ENCODE measurements around the gene SEMA4G.
A peak's percentile ranks its signal among the peaks of the same experiment; 100 is the strongest.

The SEMA4G gene

DNA sequence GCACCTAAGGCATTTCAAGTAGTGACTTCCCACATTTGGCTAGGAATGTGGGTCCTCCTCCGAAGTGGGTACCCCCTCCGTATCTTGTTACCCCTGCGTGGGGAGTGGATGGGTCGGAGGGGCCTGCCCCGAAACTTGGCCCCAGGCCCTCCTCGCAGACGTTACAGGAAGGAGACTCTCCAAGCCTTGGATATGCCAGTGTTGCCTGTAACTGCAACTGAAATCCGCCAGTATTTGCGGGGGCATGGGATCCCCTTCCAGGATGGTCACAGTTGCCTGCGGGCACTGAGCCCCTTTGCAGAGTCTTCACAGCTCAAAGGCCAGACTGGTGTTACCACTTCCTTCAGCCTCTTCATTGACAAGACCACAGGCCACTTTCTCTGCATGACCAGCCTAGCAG lies 18.9 kb downstream of the SEMA4G start:
- no peak for DNase-seq

DNA sequence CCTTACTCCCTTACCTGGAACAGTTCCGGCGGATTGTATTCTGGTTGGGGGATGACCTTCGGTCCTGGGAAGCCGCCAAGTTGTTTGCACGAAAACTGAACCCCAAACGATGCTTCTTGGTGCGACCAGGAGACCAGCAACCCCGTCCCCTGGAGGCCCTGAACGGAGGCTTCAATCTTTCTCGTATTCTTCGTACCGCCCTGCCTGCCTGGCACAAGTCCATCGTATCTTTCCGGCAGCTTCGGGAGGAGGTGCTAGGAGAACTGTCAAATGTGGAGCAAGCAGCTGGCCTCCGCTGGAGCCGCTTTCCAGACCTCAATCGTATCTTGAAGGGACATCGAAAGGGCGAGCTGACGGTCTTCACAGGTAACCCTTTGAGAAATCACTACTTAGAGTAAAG lies 19.8 kb downstream of the SEMA4G start:
- DNase-seq, result no peak

DNA sequence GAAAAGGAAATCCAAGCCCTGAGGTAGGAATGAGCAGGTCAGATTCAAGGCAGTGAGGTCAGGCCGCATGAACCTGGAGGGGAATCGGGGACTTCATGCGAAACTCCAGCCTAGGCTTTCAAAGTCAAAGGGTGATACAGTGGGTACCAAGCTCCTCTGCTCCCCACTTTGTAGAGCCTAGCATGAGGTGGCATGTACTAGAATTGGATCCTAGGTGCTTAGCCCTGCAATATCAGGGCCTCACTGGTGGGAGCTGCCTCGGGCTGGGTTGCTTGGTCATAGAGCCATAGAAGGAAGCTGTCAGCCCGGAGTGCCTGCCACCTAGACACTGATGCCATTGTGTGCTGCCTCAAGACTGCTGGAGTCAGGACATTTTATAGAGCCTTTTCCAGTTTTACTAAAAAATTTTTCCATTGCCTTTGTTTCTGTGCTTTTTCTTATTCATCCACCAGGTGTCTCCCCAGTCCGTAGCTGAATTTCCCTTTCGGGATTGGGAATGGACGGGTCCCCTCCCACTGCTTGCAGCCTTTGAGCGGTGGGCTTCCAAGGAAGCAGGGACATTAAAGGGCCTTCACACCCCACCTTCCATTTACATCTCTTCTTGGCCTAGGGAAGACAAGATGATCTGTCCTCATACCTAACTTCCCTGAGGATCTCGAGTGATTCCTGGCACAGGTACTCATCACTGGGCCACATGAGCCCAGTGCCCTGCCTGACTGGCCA lies 24.8 kb downstream of the SEMA4G start:
- DNase-seq, result peak; percentile 31 to 40 (median 31)

DNA sequence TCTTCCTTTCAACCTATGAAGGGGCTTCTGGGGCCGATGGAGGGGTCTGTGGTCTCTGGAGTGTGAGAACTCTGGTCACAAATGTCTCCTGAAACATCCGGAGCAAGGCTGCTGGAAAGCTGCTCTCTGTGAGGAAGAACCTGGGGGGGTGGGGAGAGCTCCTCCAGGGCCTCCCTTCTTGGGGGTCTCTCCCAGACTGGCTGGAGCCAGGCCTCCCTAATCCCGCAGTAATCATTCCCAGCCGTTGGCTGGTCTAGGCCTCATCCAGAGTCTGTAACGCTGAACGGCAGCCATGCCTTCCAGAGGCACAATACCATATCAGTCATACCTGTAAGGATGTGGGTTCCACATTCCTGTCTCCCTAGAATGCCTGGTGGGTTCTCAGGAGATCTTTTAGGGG lies 25.9 kb downstream of the SEMA4G start:
- no peak for DNase-seq

DNA sequence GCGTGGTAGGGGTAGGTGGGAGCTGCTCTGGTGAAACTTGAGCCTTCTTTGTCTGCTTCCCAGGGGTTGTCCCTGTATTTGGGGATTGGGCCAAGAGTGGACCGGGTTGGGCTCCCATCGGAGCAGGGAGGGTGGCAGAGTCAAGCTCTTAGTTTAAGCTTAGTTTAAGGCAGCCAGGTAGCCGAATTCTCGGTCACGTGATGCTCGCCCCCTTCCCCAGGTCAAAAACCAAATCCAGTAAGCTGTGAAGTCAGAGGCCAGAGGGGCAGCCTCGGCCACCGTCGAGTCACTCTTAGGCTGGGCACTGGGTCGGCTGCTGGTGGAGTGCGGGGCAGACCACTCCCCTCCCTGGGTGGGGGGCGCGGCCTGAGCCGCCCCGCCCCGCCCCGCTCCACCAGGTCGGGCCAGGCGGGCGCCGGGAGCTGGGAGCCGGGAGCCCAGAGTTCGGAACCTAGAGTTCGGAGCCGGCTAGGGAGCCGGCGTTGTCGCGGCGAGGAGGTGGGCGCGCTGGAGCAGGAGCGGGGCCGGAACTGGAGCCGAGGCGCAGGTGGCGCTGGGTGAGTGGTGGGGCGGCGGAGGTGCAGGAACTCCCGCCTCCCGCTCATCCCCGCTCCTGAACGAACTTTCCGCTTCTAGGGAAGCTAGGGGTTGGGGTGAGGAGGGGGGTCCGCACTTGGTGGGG lies 27.5 kb downstream of the SEMA4G start:
- DNase-seq, result peak in 2 of 3 donors; percentile 20 to 51

DNA sequence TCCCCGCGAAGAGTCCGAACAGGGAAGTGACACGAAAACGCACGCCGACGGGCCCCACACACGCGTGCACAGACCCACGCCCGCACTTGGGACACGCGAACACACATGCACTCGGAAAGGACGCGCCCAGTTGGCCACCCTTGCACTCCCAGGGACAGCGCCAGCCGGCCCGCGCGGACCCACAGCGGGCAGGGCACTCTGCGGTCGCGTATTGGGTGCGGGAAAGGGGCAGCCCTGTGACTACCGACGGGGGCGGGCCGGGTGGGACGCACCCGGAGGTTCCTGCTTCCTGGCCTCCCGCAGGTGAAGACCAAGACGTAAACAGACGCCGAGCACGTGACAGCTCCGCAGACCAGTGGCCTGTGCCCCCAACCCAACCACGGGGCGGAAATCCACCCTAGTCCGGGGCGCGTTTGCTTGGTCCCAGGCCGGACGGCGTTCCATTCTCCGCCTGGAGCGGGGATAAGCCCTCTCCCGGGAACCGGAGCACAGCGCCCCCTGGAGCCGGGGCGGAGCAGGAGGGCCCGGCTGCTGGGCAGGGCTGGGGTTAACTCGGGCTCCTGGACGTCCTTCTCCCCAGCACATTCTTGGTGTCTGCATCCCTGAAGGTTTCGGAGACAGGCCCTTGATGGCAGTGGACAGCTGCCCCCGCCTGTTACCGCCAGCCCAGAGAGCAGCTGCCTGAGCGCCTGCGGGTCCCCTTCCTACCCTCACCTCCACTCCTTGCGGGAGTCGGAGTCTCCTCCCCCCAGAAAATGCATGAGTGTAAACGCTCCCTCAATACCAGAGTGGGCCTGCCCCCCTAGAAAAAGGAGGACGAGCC lies 28.3 kb downstream of the SEMA4G start:
- DNase-seq, result peak; percentile 80 to 95 (median 88)

DNA sequence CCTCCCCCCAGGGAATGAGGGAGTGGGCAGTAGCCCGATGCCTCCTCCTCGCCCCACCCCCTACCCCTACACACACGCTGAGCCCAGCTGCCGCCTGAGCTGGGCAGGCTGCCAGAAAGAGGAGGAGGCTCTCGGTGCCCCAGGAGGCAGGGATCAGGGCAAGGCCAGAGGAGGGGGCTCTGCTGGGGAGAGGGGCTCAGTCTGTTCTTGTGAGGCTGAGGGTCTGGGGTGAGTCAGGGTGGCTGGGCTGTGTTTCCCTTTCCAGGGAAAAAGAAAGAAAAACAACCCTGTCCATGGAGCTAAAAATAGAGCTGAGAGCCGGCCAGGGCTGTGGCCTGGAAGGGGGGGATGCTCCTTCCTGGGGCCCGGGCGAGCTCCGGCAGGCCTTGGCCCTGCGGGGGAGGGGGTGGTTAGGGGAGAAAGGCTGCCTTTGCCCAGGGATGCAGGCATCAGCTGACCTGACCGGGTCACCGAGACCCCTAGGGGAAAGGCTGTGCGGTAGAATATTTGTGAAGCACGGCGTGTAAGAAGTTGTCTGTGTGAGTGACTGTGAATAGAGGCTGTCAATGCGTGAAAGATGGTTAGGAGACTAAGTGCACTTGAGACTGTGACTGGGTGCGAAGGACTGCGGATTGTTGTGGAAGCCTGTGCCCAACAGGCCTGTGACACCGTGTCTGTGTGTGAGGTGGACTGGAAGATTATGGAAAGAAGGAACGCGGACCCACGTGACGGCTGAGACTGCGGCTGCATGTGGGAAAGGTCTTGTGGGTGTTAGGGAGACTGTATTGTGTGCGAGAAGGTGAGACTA lies 29.1 kb downstream of the SEMA4G start:
- DNase-seq, result peak; percentile 59 to 81 (median 64)

DNA sequence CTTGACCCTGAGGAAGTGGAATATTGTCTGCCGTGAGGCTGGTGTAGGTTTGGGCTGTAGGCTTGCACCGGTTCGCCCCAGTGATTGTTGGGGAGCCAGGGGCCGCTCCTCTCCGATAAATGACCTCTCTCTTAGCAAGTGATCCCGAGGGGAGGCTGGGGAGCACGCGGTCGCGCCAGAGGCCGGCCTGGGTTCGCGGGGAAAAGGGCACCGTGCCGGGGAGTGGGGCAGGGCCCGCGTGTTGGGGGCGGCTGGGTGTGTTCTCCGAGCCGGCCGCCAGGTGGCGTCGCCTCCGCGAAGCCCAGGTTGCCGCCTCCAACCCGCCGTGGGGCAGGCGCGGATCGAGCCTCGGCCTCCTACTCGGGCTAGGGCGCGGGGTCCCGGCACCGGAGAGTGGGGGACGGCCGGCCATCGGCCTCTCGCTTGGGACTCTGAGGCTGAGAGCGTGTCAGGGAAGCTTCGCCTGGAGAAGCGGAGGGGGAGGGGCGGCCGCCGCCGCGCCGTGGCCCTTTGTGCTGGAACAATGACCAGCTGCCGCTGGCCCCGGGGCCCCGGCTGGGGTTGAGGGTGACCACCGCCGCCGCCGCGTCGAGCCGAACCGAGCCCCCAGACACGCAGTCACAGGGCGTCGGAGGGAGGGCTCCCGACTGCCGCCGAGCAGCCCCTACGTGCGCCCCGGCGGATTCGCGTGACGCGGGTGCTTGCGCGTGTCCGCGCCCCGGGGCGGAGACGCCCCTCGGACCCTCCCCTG lies 29.9 kb downstream of the SEMA4G start:
- peak; percentile 76 to 92 (median 83) for DNase-seq

DNA sequence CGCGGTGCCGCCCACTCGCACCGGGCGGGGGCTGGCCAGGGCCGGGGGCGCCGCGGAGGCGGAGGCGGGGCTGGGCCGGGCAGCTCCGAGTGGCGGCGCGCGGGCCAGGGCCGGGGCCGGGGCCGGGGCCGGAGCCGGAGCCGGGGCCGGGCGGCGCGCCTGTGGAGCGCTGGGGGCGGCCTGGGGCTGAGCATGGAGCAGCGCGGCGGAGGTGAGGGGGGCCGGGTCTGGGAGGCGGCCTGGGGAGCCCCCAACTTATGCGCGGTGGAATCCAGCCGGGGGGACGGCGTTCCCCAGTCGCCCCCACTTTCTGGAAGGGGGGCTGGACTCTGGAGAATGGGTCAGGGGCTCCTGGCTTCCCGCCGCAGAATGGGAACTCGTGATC lies 30.4 kb downstream of the SEMA4G start, which contains the start of gene LZTS2:
Gene LZTS2, plus strand, starts transcription at position 67 of the 385 bp plus-strand sequence. CDS start 2,731 bp downstream, outside the sequence.
- DNase-seq, result no peak

DNA sequence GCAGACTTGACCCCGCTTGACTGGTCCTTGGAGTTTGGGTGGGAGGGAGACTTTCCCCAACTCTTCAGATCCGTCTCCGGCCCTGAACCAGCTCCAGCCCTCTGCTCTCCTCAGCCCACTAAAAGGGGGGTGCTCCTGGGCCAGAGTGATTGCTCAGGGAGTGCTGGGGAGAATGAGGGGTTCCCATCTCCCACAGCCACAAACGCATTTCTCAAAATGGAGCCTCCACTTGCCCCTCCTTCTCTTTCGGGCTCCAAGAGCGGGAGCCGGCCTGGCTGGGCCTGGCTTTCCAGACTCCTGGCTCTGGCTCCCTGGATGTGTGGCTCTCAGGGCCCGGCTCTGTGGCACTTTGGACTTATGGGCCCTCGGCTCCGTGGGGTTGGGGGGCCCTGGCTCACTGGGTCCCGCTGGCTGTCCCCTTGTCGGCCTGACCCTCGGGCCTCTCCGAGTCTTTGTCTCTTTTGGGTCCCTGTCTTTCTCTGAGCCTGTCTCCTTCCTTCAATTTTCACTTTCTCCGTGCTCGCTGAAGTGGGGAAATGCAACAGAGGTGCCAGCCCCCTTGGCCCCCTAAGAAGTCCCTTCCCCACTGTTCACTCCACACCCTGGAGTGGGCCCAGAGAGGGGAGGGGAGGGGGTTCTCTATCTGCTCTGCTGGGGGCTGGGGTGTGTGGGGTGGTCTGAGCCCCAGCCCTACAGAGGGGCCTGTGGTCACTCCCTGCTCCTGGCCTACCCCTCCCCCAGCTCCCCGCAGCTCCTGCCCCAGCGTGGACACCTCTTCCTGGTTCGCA lies 31.0 kb downstream of the SEMA4G start:
- peak in 2 of 3 donors; percentile 14 to 39 for DNase-seq

DNA sequence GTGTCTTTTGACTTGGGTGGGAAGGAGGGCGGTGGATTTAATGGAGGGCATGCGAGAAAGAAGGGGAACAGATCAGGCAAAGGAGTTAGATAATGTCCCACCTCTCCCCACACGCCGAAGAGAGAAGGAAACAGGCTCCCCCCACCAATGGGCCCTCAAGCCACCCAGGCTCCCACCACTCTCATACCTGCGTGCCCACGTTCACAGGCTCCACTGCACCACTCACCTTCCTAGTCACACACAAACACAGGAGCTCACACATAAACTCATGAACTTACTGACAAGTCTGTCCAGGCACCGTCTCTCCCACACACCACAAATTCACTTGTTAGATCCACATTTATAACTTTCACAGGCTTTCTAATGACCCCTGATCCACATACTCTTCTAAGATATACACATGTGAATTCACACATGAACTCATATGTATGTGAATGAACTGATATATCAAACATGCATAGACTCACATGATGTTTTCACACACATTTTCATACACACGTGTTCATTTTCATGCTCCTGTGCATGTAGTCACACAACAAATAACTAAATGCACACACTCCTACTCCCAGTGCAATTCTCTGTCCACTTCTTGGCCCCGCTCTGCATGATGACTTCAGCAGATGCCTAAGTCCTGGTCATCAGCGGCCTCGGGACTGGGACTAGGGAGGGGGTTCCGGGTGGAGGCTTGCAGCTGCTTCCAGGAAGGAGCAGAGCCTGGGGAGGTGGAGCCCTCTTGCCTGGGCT lies 31.8 kb downstream of the SEMA4G start:
- DNase-seq, result peak; percentile 69 to 87 (median 84)

DNA sequence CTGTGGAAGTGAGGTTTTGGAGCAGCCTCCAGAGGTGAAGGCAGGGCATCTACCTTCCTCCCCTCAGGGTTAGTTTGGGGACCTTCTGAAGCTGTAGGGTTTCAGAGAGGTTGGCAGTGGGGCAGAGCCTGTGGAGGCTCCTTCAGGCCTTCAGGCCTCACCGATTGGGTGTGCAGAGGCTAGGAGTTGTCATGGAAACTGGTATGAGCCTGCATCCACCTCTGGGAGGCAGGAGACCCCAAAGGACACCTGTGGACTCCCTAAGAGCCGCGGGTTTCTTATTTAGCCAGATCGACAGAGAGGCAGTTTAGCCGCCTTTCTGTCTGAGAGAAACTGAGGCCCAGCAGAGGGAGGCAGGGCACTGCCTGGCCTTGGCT lies 32.3 kb downstream of the SEMA4G start:
- no peak for DNase-seq

DNA sequence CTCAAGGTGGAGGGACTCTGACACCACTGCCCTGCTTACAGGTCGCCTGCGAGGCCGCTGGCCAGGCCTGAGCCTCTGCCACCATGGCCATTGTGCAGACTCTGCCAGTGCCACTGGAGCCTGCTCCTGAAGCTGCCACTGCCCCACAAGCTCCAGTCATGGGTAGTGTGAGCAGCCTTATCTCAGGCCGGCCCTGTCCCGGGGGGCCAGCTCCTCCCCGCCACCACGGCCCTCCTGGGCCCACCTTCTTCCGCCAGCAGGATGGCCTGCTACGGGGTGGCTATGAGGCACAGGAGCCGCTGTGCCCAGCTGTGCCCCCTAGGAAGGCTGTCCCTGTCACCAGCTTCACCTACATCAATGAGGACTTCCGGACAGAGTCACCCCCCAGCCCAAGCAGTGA lies 33.2 kb downstream of the SEMA4G start:
- DNase-seq, result no peak

DNA sequence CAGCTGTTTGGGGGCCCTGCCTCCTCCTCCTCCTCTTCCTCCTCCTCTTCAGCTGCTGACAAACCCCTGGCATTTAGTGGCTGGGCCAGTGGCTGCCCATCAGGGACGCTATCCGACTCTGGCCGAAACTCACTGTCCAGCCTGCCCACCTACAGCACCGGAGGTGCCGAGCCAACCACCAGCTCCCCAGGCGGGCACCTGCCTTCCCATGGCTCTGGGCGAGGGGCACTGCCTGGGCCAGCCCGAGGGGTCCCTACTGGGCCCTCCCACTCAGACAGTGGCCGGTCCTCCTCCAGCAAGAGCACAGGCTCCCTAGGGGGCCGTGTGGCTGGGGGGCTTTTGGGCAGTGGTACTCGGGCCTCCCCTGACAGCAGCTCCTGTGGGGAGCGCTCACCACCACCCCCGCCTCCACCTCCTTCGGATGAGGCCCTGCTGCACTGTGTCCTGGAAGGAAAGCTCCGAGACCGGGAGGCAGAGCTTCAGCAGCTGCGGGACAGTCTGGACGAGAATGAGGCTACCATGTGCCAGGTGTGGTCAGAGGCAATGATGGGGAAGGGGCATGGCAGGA lies 34.4 kb downstream of the SEMA4G start:
- no peak for DNase-seq

DNA sequence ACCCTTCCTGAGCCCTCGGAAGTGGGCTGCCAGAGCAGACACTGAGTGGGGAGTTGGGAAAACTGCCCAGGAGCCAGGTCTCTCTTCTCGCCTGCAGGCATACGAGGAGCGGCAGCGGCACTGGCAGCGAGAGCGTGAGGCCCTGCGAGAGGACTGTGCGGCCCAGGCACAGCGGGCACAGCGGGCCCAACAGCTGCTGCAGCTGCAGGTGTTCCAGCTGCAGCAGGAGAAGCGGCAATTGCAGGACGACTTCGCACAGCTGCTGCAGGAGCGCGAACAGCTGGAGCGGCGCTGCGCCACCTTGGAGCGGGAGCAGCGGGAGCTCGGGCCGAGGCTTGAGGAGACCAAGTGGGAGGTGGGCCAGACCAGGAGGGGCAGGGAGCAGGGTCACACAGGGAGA lies 36.1 kb downstream of the SEMA4G start:
- DNase-seq, result no peak

DNA sequence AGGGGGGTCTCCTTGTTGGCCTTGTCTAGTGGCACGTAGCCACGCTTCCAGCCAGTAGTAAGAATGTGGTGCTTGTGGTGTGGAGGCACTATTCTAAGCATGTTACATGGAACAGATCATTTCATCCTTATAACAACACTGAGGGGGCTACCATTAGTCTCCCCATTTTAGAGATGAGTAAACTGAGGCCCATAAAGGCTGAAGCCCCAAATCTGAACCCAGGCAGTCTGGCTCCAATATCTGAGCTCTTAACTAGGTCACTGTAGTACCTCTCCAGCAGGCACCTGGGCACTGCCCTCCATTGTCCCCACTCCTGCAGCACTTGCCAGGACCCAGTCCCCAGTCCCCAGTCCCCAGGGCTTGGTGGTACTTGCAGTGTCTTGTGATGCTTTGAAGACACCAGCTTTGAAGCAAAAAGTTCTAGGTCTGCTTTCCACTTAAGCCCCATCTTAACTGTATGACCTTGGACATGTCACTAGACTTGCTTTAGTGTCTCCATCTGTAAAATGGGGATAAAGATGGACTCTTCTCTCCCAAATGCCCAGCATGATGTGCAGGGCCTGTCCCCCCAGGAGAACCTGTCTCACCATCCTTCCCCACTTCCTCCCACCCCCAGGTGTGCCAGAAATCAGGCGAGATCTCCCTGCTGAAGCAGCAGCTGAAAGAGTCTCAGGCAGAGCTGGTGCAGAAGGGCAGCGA lies 36.7 kb downstream of the SEMA4G start:
- DNase-seq, result no peak

DNA sequence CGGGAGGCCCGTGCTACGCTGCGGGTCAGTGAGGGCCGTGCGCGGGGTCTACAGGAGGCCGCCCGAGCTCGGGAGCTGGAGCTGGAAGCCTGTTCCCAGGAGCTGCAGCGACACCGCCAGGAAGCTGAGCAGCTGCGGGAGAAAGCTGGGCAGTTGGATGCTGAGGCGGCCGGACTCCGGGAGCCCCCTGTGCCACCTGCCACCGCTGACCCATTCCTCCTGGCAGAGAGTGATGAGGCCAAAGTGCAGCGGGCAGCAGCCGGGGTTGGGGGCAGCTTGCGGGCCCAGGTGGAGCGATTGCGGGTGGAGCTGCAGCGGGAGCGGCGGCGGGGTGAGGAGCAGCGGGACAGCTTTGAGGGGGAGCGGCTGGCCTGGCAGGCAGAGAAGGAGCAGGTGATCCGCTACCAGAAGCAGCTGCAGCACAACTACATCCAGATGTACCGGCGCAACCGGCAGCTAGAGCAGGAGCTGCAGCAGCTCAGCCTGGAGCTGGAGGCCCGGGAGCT lies 37.3 kb downstream of the SEMA4G start:
- DNase-seq, result no peak

DNA sequence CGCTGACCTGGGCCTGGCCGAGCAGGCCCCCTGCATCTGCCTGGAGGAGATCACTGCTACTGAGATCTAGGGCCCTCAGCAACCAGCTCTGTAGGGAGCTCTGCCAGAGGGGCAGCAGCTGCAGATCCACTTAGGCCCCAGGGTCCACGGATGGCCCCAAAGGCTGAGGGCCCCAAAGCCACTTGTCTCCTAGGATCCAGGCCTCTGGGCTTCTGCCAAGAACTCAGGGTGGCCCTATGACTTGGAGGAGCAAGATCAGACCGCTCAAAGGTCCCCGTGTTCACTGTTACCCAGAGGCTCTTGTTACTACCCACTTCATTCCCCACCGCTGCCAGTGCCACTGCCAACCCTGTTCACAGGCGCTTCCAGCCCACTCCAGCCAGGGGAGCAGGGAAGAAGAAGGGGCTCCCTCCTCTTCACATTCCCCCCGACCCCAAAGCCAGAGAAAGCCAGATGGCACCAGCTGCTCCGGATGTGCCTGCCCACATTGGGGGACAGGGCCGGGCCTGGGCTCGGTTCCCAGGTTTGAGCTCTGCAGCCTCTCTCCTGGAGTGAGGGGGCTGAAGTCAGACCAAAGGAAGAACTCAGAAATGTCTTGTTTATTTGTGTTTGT lies 37.9 kb downstream of the SEMA4G start:
- DNase-seq, result no peak
